Loucy (cell line): ENCODE results near the gene PEA15.

Experiments used
- CTCF ChIP-seq: fragments of 200-600 bp; sonication (generic); conservative IDR thresholded peaks from 2 replicates; pipeline ENCODE4 v1.5.1; 2014; ENCODE audit warnings: mild to moderate bottlenecking, antibody characterized with exemption, low read length
- EZH2phosphoT487 ChIP-seq: fragments of 200-600 bp; IDR thresholded peaks from 2 replicates; pipeline ENCODE4 v1.6.1; 2018; ENCODE audit warnings: antibody characterized with exemption, mild to moderate bottlenecking, moderate library complexity, borderline replicate concordance

- no peak for TF ChIP-seq CTCF
- no peak for TF ChIP-seq EZH2phosphoT487
Observed at GRCh38 chr1:160158031-160158430, 47.2 kb upstream of the PEA15 start.
